WERI-Rb-1 (cell line): Measurements from ENCODE around the gene LDLRAD2.

Source experiments
- DNase-seq: peaks from one replicate; pipeline ENCODE4 v3.0.0-alpha.2; 2020
- H3K27ac ChIP-seq: fragments of 250-450 bp; sonication (Bioruptor Pico); 2 replicates; pipeline ENCODE4 v1.5.1; 2020; ENCODE audit warnings: mild to moderate bottlenecking, moderate library complexity
- H3K27me3 ChIP-seq: fragments of 250-450 bp; sonication (Bioruptor Pico); 2 replicates; pipeline ENCODE4 v1.5.1; 2021; ENCODE audit warnings: mild to moderate bottlenecking, low read depth, moderate library complexity; ENCODE audit not compliant: insufficient read depth, severe bottlenecking
- H3K36me3 ChIP-seq: fragments of 250-450 bp; sonication (Bioruptor Pico); 2 replicates; pipeline ENCODE4 v1.5.1; 2020; ENCODE audit warnings: mild to moderate bottlenecking, moderate library complexity
- H3K4me3 ChIP-seq: 2 replicates; pipeline ENCODE4 v1.5.1; 2011; ENCODE audit warnings: low read depth, mild to moderate bottlenecking, control low read depth, low read length
- H3K9me3 ChIP-seq: fragments of 250-450 bp; sonication (Bioruptor Pico); 2 replicates; pipeline ENCODE4 v1.5.1; 2021; ENCODE audit warnings: mild to moderate bottlenecking, moderate library complexity; ENCODE audit not compliant: severe bottlenecking
- TF ChIP-seq, protein P1 (sequence below): IDR thresholded peaks from 2 replicates; pipeline ENCODE4 v1.5.1; 2011; ENCODE audit warnings: low read depth, mild to moderate bottlenecking, control low read depth, inconsistent platforms, low read length

Gene LDLRAD2

DNA sequence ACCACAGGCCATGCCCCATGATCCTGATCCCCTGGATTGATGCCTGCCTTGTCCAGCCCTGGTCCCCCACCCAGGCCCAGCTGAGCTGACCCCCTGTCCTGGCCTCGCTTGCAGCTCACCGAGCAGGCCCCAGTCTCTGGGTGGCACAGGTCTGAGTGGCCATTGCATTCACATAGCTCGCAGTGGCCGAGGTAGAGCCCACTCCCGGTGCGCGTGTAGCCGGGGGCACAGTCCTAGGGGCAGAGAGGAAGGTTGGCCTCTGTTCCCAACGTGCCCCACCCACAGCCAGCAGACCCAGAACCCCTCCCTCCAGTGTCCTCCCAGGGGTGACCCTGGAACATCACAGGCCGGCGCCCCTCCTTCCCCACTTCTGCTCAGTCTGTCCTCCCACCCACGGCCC is 51.9 kb downstream of the LDLRAD2 start:
- H3K27me3 ChIP-seq, result no peaks in the 10 kb centered on the region
- peaks cover 6% of the 10 kb centered on the region; the same call in 1 of the 2 replicates for H3K36me3 ChIP-seq
- TF ChIP-seq, protein P1, sequence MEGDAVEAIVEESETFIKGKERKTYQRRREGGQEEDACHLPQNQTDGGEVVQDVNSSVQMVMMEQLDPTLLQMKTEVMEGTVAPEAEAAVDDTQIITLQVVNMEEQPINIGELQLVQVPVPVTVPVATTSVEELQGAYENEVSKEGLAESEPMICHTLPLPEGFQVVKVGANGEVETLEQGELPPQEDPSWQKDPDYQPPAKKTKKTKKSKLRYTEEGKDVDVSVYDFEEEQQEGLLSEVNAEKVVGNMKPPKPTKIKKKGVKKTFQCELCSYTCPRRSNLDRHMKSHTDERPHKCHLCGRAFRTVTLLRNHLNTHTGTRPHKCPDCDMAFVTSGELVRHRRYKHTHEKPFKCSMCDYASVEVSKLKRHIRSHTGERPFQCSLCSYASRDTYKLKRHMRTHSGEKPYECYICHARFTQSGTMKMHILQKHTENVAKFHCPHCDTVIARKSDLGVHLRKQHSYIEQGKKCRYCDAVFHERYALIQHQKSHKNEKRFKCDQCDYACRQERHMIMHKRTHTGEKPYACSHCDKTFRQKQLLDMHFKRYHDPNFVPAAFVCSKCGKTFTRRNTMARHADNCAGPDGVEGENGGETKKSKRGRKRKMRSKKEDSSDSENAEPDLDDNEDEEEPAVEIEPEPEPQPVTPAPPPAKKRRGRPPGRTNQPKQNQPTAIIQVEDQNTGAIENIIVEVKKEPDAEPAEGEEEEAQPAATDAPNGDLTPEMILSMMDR, result no peak
- H3K27ac ChIP-seq, result no peak overlapping the region
- no peaks in the 10 kb centered on the region for H3K9me3 ChIP-seq
- DNase-seq, result no peak
- H3K4me3 ChIP-seq, result no peak overlapping the region

- Histone ChIP-seq H3K27me3 (no peaks in the 10 kb centered on the region), H3K9me3 (no peaks in the 10 kb centered on the region), H3K36me3 (peaks cover 6% of the 10 kb centered on the region; the same call in 1 of the 2 replicates), H3K4me3 (no peak overlapping the region), H3K27ac (no peak overlapping the region)
- DNase-seq, result no peak
- TF ChIP-seq, protein P1, result no peak
These were observed 52.7 kb downstream of the LDLRAD2 start for GRCh38 chr1:21864730-21865129.

- H3K27me3 ChIP-seq, result no peaks in the 10 kb centered on the region
- H3K27ac ChIP-seq, result no peak overlapping the region
- DNase-seq, result no peak
- H3K9me3 ChIP-seq, result no peaks in the 10 kb centered on the region
- no peak overlapping the region for H3K4me3 ChIP-seq
- TF ChIP-seq, protein P1, result no peak
- H3K36me3 ChIP-seq, result peaks cover 6% of the 10 kb centered on the region; the same call in 1 of the 2 replicates
These were observed 53.5 kb downstream of the LDLRAD2 start for GRCh38 chr1:21865609-21865942.

GRCh38 chr1:21865943-21866706 is 54.1 kb downstream of the LDLRAD2 start:
- H3K9me3 ChIP-seq, result no peaks in the 10 kb centered on the region
- H3K4me3 ChIP-seq, result no peak overlapping the region
- peaks cover 4% of the 10 kb centered on the region; the same call in 1 of the 2 replicates for H3K36me3 ChIP-seq
- H3K27me3 ChIP-seq, result no peaks in the 10 kb centered on the region
- H3K27ac ChIP-seq, result no peak overlapping the region
- peak; percentile 40 for DNase-seq
- TF ChIP-seq, protein P1, result peak; percentile 37; the same call in 1 of the 2 replicates

DNA sequence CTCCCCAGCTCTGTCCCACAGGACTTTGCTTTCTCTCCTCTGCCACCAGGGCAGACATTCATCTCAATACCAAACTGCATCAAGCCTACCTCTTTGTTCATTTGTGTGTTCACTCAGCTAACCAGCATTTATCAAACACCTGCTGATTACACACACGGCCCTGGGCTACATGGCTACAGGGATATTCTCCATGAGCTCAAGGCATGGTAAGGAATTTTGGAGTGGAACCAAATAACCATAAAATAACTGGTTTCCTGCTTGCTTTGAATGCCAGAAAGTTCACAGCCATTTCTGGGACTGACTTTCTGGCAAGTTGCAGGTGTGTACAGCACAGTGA is 54.6 kb downstream of the LDLRAD2 start:
- Histone ChIP-seq H3K27ac (no peak overlapping the region), H3K27me3 (no peaks in the 10 kb centered on the region), H3K4me3 (no peak overlapping the region), H3K36me3 (peaks cover 2% of the 10 kb centered on the region; the same call in 1 of the 2 replicates), H3K9me3 (no peaks in the 10 kb centered on the region)
- no peak for DNase-seq
- TF ChIP-seq, protein P1, result no peak
